HUDEP-2 (cell line): ENCODE measurements around the gene STAC3.

Source experiments
- DNase-seq, 76 experiments: peaks; one replicate each; lab custom pipeline; 2025; ENCODE audit not compliant: unreplicated experiment in 76 of 76; lab: John Stamatoyannopoulos, UW

The STAC3 gene

DNA sequence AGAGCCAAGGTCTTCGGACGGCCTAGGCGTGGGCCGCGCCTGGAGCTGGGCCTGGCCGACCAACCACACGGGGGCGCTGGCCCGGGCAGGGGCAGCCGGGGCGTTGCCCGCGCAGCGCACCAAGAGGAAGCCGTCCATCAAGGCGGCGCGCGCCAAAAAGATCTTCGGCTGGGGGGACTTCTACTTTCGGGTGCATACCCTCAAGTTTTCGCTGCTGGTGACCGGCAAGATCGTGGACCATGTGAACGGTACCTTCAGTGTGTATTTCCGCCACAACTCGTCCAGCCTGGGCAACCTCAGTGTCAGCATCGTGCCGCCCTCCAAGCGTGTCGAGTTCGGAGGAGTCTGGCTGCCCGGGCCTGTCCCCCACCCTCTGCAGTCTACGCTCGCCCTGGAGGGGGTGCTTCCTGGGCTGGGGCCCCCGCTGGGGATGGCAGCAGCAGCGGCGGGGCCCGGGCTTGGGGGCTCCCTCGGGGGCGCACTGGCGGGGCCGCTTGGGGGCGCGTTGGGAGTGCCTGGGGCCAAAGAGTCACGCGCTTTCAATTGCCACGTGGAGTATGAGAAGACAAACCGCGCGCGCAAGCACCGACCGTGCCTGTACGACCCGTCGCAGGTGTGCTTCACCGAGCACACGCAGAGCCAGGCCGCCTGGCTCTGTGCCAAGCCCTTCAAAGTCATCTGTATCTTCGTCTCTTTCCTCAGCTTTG, 25.9 kb downstream of the STAC3 start:
- DNase-seq: peak in 56 of 76 experiments; percentile 9 to 70 (median 44)

DNA sequence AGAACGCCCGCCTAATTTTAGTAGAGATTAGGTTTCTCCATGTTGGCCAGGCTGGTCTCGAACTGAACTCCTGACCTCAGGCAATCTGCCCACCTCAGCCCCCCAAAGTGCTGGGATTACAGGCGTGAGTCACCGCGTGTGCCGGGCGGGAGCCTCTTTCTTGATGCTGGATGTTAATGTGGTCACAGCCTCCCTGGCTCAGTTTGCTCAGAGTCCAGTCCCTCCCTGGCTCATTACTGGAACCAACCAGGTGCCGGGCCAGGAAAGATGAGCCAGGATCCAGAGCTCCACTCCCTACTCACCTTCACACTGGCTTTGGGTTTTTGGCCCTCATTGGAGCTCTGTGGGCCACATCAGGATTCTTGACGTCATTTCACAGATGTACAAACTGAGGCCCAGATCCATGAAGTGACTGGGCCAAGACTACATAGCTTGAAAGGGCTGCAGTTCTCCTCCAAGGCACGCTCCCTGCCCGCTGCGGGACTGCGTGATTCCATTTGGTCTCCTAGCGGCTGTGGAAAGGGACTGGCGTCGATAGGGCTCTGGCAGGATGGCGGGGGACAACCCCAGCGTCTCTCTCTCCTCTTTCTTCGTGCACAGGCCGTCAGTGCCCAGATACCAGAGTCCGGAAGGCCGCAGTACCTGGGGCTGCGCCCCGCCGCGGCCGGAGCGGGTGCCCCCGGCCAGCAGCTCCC, 26.6 kb downstream of the STAC3 start:
- DNase-seq: no peak

DNA sequence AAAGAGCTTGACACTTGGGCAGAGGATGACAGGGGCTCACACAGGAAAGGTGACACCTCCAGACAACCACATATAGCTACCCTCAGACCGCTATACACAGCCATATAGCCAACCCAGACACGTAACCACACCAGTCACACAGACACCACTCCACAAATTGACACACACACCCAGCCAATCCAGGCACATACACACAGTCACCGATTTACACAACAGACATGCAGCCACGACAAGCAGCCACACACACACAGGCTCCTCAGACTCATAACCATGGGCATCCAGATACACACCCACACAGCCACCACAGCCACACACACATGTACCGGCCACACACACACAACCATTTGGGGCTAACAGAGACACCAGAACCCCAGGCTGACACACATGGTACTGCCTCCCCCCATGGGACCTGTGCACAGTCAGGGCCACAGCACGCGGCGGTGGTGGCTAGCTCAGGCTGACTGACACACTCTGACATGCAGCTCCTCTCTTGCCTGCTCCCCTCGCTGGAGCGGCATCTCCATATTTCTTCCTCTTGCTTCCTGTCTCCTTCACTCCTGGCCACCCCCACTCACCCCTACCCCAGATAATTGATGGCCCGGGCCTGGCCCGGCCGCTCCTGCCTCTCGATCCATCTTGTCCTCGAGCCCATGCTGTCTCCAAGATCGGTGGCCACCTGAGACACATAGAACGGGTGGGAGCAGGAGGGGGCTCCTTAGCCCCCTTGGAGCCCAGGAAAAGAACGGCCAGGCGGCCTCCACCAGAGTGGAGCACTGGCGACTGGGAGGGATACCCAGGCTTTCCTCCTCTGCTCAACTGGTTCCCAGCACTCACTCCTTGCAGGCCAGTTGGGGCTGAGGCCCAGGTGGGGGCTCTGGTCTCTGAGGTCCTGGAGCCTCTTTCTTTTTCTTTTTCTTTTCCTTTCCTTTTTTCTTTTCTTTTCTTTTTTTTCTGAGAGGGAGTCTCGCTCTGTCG, 27.5 kb downstream of the STAC3 start:
- no peak for DNase-seq

DNA sequence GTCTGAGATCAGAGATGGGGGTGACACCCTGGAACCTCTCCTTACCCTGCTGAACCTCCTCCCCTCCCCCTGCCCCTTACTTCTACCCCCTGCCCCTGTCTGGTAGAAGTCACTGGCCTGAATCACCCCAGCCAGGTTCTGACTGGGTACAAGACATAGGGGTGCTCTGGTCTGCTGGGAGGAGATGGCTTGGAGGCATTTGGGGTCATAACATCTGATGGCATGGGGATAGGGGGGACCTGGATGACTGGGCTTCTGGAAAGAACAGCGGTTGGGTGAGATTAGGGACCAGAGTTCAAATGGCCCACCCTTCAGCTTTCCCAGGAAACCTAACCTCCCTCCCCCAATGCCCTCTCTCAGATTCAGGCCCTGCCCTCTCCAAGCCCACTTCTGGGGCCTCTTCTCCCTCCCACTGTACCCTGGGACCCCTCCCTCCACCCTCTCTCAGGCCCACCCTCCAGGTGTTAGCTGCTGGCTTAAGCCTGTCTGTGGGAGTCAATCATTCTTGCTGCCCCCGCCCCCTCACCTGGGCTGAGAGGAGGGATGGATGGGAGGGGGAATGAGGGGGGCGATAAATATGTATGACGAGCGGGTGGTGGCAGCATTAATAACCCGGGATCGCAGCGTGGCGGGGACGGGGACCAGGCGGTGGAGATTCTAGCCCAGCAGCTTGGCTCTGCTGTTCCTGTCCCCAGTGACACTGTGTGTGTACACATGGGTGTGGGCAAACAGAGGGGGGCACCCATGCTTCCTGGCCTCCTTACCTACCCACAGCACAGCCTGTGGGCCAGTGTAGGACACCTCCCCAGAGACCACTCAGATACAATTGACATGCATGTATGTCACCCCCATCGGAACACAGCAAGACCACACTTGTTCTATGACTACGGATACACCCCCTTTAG, 28.4 kb downstream of the STAC3 start:
- DNase-seq: no peak

DNA sequence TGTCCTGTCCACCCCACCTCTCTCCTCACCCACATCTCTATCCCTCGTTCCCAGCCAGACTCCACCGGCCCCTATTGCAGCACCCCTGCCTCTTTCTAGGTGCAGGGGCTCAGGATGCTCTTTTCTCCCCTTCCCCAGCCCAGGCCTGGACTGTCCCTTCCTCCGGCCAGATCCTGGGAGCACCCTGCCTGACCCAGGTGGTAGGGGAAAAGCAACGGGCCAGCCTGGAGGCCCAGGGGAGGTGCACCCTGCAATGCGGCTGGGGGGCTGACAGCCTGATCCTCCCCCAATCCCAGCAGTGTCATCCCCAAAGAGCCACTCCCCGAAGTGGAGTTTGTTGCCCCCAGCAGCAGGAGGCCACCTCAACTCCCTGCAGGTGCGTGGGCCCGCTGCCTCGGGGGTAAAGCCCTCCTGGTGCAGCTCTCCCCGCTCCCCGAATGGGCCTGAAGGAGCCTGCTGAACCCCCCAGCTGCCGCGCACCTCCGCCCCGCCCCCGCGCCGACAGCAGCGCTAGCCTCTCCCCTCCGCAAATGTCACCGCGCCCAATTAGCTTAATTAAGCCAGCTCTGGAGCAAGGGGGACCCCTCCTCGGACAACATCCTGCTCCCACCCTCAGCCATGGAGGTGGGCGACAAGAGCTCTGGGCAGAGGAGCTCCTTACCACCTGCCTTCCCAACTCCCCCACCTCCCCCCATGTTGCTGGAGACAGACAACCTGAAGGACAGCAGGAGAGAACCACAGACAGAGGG, 29.6 kb downstream of the STAC3 start:
- DNase-seq: no peak

DNA sequence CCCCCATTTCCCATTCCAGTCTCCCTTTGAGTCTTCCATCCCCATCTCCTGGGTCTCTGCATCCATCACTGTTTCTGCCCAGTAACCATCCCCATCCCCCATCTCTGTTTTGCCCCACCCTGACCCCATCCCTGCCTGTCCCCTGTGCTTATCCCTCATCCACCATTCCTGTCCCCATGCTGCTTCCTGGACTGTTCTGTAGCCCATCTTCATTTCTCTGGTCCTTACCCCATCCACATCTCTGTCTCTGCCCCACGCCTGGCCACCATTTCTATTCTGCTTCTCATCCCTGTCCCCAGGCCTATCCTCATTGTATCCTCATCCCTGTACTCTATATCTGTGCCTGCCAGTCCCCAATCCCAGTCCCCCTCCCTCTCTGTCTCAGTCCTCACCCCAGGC, 30.2 kb downstream of the STAC3 start:
- DNase-seq: no peak

DNA sequence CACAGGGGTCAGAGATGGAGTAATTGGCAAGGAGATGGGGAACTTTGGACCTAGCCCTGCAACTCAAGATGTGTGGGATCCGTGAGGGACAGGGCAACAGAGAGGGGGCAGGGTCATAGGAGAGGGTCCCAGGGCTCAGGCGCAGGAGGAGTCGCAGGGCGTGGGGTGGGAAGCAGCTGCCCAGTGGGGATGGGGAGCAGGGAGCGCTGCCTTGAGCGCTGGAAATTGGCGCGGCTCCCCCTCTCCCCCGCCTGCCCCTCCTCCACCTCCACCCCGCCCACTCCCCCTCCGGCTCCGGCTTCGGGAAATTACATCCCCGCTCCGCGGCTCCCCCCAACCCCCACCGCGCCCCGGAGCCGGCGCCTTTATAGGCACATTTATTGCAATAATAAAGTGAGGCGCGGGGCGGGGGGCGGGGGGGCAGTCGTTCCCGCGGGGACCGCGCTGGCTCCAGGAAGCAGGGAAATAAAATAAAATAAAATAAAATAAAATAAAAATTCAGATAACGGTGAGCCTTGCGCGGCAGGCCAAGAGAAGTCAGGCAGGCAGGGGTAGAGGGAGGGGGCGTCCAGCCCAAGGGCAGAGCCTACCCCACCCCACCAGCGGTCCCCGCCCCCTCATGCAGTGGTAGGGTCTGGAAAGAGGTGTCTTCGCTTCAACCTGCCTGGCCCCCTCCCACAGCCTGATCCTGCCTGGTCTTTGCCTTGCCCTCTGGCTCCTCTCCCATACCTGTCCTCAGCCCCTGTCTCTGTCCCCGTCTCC, 30.8 kb downstream of the STAC3 start:
- DNase-seq: no peak

DNA sequence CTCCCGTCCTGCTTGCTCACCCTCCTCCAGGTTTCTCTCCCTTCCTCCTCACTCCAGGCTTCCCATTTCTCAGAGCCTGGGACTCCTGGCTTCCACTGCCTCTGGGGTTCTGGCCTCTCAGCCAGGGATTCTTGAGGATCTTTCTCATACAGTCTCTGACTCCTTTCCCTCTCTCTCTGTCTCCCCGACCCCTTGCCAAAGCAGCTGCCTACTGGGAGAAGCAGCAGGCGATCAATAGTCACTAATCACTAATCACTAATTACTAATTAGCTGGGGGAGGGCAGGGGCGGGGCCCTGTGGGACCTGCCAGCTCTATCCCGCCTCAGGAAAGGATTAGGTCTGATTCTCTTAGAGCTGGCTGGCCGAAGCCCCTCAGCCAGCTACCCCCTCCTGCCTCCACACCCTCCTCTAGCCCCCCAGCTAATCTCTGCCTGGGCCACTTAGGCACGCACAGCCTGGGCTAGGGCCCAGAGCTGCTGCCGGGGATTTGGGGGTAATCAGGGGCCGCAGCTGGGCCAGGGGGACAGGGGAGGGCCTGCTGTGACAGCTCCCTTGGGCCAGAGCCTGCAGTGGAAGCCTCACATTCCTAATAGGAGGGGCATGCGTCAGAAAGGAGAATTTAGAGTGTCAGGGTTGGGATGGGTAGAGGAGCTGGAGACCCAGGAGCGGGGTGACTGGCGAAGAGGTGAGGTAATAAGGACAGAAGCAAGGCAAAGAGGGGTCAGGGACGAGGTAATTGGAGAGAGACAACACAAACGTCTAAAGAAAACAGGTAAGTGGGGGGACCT, 31.6 kb downstream of the STAC3 start:
- DNase-seq: no peak

DNA sequence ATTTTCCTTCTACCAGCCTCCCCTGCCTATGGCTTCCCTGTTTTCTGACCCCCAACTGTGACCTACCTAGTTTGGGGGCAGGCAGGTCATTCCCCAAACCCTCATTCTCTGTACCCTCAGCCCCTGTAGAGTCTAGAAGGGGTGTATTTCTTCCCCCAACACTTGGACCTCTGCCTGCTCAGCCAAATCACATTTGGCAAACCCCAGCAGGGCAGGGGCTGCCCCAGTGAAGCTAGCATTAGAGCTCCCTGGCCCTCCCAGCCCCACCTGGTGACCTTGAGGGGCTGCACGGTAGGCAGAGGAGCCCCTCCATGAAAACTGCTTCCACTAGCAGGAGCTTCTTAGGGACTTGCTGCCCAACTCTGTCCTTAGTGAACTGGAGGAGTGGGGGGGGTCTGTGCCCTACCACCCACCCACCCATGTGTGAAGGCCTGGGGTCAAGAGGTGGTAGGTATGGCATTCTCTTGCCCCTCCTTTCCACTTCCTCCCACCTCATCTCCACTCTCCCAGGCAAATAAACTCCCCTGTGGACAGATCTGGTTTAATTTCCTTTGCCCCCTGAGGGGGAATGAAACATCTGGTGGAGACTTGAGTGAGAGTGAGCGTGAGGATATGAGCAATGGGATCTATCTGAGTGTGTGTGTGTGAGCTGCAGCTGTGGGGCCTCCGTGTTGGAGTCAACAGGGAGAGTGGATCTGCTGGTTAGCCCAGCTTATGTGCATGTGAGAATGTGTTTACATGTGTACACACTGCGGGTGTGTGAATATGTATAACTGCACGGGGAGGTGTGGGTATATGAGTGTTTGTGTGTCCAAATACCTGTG, 32.7 kb downstream of the STAC3 start:
- DNase-seq: no peak

DNA sequence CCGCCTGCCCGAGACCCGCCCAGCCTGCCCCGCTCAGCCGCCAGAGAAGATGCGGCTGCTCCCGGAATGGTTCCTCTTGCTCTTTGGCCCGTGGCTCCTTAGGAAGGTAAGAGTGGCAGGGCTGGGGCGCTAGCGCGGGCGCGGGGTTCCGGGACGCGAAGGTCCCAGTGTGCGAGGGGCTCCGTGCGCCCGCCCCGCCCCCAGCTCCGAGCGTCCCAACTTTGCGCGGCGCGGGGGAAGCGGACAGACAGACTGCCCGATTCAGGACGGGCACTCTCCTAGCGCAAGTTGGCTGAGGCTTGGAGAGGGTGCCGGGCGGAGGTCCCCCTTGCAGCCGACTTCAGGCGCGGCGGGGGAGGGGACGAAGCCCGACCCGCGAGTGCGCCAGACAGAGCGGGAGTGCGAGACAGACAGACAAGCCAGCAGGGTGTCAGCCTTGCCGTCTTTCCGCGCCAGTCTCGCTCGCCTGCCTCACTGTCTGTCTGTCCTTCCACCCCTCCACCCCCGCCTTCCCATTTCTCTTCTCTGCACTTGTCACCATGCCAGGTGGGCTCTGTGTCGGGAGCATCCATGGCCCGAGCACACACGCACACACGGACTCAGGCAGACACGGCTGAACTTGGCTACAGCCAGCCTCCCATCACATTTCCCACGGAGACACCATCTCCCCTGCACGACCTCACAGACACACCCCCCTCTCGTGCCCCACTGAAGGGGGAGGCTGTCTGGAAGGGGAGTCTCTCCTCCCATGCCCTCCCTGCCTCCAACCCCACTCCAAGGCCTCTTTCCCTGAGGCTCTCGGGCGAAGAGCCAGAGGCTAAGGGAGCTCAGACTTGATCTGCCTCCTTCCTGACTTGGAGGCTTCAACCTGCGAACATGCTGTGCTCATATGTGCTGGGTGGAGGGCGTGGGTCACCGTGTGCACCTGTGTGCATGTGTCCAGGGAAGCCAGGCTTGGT, 33.8 kb downstream of the STAC3 start:
- peak in 2 of 76 experiments; percentile 34 to 58 for DNase-seq

DNA sequence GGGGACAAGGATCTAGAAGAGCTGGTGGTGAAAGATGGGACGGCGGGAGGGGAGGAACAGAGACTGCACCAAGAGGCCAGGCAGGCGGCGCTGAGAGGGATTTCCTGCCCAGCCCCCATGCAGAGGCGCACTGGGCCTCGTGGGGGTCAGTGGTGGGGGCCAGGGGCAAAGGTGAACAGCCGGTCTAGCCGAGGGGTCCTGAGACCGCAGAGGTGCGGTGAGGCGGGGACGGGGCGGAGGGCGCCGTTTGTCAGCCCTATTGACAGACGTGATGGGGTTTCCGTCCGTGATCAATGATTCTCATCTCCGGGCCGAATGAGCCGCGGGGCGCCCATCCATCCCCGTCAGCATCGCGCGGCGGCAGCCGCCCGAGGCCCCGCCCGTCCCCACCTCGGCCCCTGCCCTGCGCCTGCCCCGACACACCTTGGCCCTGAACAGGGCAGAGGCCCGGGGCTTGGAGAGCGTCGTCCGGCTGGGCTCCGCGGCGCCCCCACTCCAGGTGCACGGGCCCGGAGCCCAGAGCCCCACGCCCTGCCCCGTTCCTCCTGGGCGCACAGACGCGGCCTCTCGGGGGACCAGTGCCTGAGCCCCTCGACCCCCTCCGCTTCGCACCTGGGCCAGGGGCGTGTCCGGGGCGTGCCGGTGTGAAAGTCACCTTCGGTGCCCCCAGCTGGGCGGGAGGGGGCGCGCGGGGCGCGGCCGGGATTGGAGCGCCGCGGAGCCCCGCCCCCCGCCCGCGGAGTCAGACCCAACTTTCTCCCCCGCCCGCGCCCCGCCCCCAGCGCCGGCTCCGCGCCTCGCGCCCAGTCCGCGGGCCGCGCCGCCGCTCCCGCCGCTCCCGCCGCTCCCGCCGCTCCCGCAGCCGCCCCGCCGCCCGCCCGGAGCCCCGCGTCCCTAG, 34.7 kb downstream of the STAC3 start, which contains the start of gene NXPH4:
TSS of gene NXPH4 (plus strand) at position 781 of the 898 bp plus-strand sequence. CDS start 176 bp downstream, outside the sequence.
- peak in 5 of 76 experiments; percentile 22 to 28 (median 25) for DNase-seq

DNA sequence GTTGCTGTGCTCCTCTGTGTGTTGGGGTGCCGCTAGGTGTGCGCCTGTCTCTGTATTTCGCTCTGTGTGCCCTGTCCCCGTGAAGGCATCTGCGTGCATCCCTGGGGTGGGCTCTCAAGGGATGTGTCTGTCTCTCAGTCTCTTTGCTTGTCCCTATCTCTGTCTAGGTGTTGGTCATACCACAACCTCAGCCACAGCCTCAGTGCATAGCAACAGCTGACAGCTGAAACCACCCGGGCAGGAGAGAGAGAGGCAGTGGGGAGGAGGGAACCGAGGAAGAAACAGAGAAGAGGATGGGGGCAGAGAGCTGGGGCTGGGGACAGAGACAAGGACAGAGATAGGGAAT, 35.3 kb downstream of the STAC3 start:
- no peak for DNase-seq

DNA sequence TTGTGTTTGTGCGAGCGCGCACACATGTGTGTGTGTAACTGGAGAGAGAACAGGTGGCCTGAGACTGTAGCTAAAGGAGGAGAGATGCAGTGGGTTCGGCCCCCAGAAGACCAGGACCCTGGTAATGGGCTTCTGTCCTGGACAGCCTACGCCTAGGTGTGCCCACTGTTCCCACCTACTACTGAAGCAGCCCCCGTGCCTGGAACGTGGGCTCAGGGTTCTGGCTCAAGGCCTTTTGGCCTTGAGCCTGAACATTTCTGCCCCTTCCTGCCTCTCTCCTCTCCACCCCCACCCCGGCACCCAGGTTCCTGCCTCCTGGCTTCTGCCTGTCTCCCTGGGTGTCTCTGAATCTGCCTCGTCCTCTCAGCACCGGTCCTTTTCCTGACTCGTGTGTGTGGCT, 35.9 kb downstream of the STAC3 start:
- DNase-seq: no peak

DNA sequence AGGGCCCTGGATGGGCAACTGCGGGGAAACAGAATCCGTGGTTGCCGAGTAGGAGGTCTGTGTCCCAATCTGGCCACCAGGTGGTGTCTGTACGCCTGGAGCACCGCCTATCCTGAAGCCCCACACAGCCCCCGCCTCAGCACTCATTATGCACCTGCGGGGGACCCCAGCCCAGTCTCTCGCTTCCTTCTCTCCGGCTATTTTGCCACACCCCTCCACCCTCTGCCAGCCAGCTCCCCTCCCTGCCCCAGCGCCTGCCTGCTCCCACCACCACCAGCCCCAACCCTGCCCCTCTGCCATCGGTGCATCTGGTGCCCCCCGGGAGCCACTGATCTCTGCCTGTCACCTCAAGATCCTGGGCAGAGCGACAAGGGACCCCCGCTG, 36.6 kb downstream of the STAC3 start:
- peak in 40 of 76 experiments; percentile 8 to 61 (median 36) for DNase-seq
